ENCODE data around the gene SAC3D1. TPM values are rescaled to one million over a fixed set of nuclear protein-coding genes. Genes with fewer than 3 reads are reported as not detected.

SAC3D1 gene
- total RNA-seq, 1 donor from 2014 or later: 8.7 TPM

DNA sequence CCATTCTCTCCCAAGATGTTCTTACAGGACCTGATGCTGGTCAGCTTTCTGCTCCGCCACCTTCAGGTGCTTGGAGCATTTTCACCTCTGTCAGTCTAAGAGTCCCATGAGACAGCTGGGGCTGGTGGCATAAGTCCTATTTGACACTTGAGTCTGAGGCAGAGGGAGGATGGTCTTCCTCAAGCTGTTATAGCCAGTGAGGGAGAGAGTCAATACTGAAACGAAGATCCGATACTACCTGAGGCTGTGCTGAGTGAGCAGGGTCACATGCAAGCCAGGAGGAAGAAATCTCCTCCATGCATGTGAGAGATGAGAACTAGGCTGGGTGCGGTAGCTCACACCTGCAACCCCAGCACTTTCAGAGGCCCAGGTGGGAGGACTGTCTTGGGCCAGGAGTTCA is 48.6 kb downstream of the SAC3D1 start:
- no peak for DNase-seq

- no peak for DNase-seq
Measured at GRCh38 chr11:65090628-65091027, 49.6 kb downstream of the SAC3D1 start.

Small RNA genes within 50 kb of the gene (small RNA-seq; reads per million reads assigned to genes)
- not detected for gene MIR6879
- not detected for gene SNX15

Other genes with a start within 250 kb of the SAC3D1 start
- gene MAP4K2, start 238.0 kb upstream of the SAC3D1 start, total RNA-seq: 9.8 TPM
- gene MEN1, start 230.7 kb upstream of the SAC3D1 start, total RNA-seq: 17.2 TPM
- gene CDC42BPG, start 196.6 kb upstream of the SAC3D1 start, total RNA-seq: 0.16 TPM
- gene EHD1, start 162.6 kb upstream of the SAC3D1 start, total RNA-seq: 22.9 TPM
- gene ATG2A, start 124.0 kb upstream of the SAC3D1 start, total RNA-seq: 5.5 TPM
- gene PPP2R5B, start 116.5 kb upstream of the SAC3D1 start, total RNA-seq: 22.8 TPM
- gene GPHA2, start 105.3 kb upstream of the SAC3D1 start, total RNA-seq: not detected
- gene MAJIN, start 69.1 kb upstream of the SAC3D1 start, total RNA-seq: not detected
- gene BATF2, start 44.2 kb upstream of the SAC3D1 start, total RNA-seq: not detected
- 31.2 TPM for gene ARL2, start 27.1 kb upstream of the SAC3D1 start, total RNA-seq
- 19.0 TPM for gene SNX15, start 13.8 kb upstream of the SAC3D1 start, total RNA-seq
- gene NAALADL1, start 17.3 kb downstream of the SAC3D1 start, total RNA-seq: 2.3 TPM
- gene CDCA5, start 42.8 kb downstream of the SAC3D1 start, total RNA-seq: 2.0 TPM
- gene ZFPL1, start 43.0 kb downstream of the SAC3D1 start, total RNA-seq: 14.7 TPM
- 215 TPM for gene VPS51, start 55.0 kb downstream of the SAC3D1 start, total RNA-seq
- 54.3 TPM for gene TM7SF2, start 70.7 kb downstream of the SAC3D1 start, total RNA-seq
- 4.7 TPM for gene ZNHIT2, start 76.5 kb downstream of the SAC3D1 start, total RNA-seq
- gene FAU, start 80.9 kb downstream of the SAC3D1 start, total RNA-seq: 180 TPM
- 26.4 TPM for gene MRPL49, start 81.1 kb downstream of the SAC3D1 start, total RNA-seq
- gene SYVN1, start 93.3 kb downstream of the SAC3D1 start, total RNA-seq: 10.1 TPM
- gene SPDYC, start 129.0 kb downstream of the SAC3D1 start, total RNA-seq: not detected
- 56.5 TPM for gene CAPN1, start 140.7 kb downstream of the SAC3D1 start, total RNA-seq
- 0.94 TPM for gene POLA2, start 220.8 kb downstream of the SAC3D1 start, total RNA-seq